Motor neuron (in vitro differentiated cells): ENCODE data around the gene MRPL51. TPM values are rescaled to one million over a fixed set of nuclear protein-coding genes. Genes with fewer than 3 reads are reported as not detected.
A peak's percentile ranks its signal among the peaks of the same experiment; 100 is the strongest.
"Not testable (repeated sequence)": the region's sequence is repeated elsewhere in the genome, so short reads cannot be mapped to it uniquely, and the experiment has no call there.

Source experiments
- ATAC-seq, 8 experiments: fragments of 200-7000 bp; cut with Tn5 transposase; replicated peaks in 6 of 8; 2 replicates each; pipeline ENCODE4 v1.8.0; 2021; ENCODE audit warnings: mild to moderate bottlenecking in 8 of 8, moderate library complexity in 8 of 8
- H3K27ac ChIP-seq, 2 donors: fragments of 250-450 bp; sonication (Bioruptor Pico); 2 replicates each; pipeline ENCODE4 v1.9.0; 2021; ENCODE audit warnings: antibody characterized with exemption in 2 of 2, mild to moderate bottlenecking in 2 of 2, moderate library complexity in 1 of 2
- H3K4me1 ChIP-seq, 2 donors: fragments of 250-450 bp; sonication (Bioruptor Pico); replicated peaks in 1 of 2; 2 replicates each; pipeline ENCODE4 v1.6.1; 2021; ENCODE audit warnings: antibody characterized with exemption in 2 of 2, mild to moderate bottlenecking in 2 of 2, moderate library complexity in 1 of 2
- H3K4me3 ChIP-seq, 5 donors: fragments of 250-450 bp; sonication (Bioruptor Pico); 2 replicates each; pipeline ENCODE4 v1.9.0; 2021; ENCODE audit warnings: antibody characterized with exemption in 5 of 5, mild to moderate bottlenecking in 5 of 5, moderate library complexity in 4 of 5
- WGBS, 10 experiments: fragments of 450-650 bp; shearing (Covaris generic); methylation state at CpG; one replicate each; pipeline ENCODE4 v1.0.0; 2022; 5-methylcytosine and 5-hydroxymethylcytosine counted together
- in situ Hi-C, 9 experiments: fragments of 400-800 bp; cut with MboI; loops; one replicate each; pipeline ENCODE4 v1.15.0; 2021; ENCODE audit warnings: low sequenced_read_pairs in 9 of 9, low pct_unique_long_range_greater_than_20kb in 2 of 9; ENCODE audit not compliant: unreplicated experiment in 9 of 9
- total RNA-seq, 8 experiments: library from RNA; unstranded; fragments of 300-600 nt; gene quantifications; 2 replicates each; pipeline versions ENCODE4 v1.2.3 to v1.2.4, GENCODE V29; 2022

MRPL51 gene
- total RNA-seq, 8 experiments from 2014 or later = 129 to 267 (median 184) TPM

DNA sequence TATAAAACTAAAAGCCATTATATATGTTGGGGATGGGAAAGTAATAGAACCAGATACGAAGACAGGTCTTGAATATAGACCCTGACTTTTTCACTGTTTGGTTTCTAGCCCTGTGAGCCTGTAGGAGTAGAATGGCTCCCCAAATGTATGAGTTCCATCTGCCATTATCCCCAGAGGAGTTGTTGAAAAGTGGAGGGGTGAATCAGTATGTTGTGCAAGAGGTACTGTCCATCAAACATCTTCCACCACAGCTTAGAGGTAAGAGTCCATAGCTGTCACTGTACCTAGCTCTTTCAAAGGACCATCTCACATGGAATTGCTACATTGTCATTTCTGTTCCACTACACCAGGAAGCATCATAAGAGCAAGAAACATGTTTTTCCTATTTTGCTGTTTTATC, 1.9 kb upstream of the MRPL51 start:
- peaks cover 11 to 19% of the 10 kb centered on the region in 2 donors for H3K4me1 ChIP-seq
- in situ Hi-C loops = no loop called here
- whole genome bisulfite sequencing, 10 experiments = 17 to 92% (median 60%) methylated on average over 1 of the region's 1 CpG; no CpG with 5 or more reads in 5 of the 10 experiments
- peak overlapping the region in 4 of 5 donors; percentile 58 to 93 (median 86) for H3K4me3 ChIP-seq
- H3K27ac ChIP-seq = no peak overlapping the region
- ATAC-seq = no peak

DNA sequence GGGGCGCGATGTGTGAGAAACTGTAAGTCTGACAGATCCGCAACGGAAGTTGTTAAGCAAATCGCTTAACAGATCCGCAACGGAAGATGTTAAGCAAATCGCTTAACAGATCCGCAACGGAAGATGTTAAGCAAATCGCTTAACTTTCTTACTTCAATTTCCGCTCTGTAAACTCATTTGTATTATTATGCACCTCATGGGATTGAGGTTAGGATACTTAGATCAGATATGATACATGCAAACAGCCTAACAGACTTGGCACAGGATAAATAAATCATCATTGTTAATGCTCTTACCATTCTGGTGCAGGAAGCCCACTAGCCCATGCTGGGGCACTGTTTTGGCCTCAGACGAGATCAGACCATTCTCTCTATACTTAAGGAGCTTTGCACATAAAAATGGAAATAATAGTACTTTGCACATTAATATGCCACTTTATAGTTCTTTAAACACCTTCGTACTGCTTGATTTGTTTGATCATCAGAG, 1.2 kb upstream of the MRPL51 start:
- Histone ChIP-seq H3K4me1 (peaks cover 11 to 19% of the 10 kb centered on the region in 2 donors), H3K27ac (no peak overlapping the region), H3K4me3 (peak overlapping the region; percentile 49 to 93 (median 85))
- in situ Hi-C loops = no loop called here
- WGBS, 10 experiments = 0 to 29% (median 4%) methylated on average over 1 to 7 of the region's 14 CpGs
- ATAC-seq = peak in 1 of 8 experiments; percentile 8

GRCh38 chr12:6493497-6494257, 615 bp upstream of the MRPL51 start, which contains the start of gene NCAPD2:
Gene NCAPD2, plus strand, starts transcription at chr12:6494102. Its CDS starts 997 bp downstream, at chr12:6495099.
- Histone ChIP-seq H3K4me3 (peak within 1 kb of the TSS; percentile 49 to 93 (median 85)), H3K4me1 (peaks cover 11 to 19% of the 10 kb centered on the region in 2 donors), H3K27ac (peak within 1 kb of the TSS; percentile 77 to 79)
- in situ Hi-C loops = no loop called here
- 0 to 8% (median 0%) methylated on average over 2 to 15 of the region's 49 CpGs; no CpG with 5 or more reads in 3 of the 10 experiments for WGBS, 10 experiments
- peak; percentile 86 to 91 (median 88) for ATAC-seq

GRCh38 chr12:6490673-6491072, 2.4 kb downstream of the MRPL51 start:
- ATAC-seq, in situ Hi-C loops, H3K4me3 ChIP-seq, H3K27ac ChIP-seq: not testable (repeated sequence)
- WGBS, 10 experiments = 100% methylated on average over 1 of the region's 1 CpG; no CpG with 5 or more reads in 5 of the 10 experiments
- peaks cover 11 to 19% of the 10 kb centered on the region in 2 donors for H3K4me1 ChIP-seq

GRCh38 chr12:6489449-6489848, 3.6 kb downstream of the MRPL51 start:
- Histone ChIP-seq H3K4me3 (no peak overlapping the region), H3K4me1 (peaks cover 5 to 7% of the 10 kb centered on the region in 2 donors), H3K27ac (no peak overlapping the region)
- in situ Hi-C loops = no loop called here
- no peak for ATAC-seq
- 33 to 86% (median 57%) methylated on average over 1 to 4 of the region's 4 CpGs; no CpG with 5 or more reads in 1 of the 10 experiments for WGBS, 10 experiments

DNA sequence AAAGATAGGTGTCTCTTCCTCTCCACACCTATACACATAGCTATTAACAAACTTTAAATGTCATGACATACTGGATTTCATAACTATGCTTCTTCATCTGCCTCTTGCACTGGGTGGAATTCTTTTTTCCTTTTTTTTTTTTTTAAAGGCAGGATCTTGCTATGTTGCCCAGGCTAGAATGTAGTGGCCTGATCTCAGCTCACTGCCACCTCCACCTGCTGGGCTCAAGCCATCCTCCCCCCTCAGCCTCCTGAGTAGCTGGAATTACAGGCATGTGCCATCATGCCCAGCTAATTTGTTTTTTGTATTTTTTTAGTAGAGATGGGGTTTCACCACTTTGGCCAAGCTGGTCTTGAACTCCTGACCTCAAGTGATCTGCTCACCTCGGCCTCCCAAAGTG, 4.8 kb downstream of the MRPL51 start:
- Histone ChIP-seq H3K27ac (no peak overlapping the region), H3K4me3 (no peak overlapping the region), H3K4me1 (peaks cover 5% of the 10 kb centered on the region in 2 donors)
- no peak for ATAC-seq
- in situ Hi-C loops = no loop called here
- 55 to 100% (median 83%) methylated on average over 1 of the region's 1 CpG; no CpG with 5 or more reads in 3 of the 10 experiments for WGBS, 10 experiments

DNA sequence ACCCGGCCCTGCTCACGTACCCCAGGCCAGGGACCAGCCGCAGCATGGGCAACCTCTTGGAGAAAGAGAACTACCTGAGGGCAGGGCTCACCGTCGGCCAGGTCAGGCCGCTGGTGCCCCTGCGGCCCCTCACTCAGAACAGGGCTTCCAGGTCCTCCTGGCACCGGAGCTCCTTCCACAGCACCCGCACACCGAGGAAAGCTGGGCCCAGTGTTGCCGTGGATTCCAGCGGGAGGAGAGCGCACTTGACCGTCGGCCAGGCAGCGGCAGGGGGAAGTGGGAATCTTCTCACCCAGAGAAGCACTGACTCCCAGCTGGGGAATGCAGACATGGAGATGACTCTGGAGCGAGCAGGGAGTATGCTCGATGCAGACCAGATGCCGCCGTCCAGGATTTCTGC, 14.6 kb downstream of the MRPL51 start:
- Histone ChIP-seq H3K4me3 (no peak overlapping the region), H3K27ac (no peak overlapping the region), H3K4me1 (no peaks in the 10 kb centered on the region)
- ATAC-seq = peak in 1 of 8 experiments; percentile 99
- in situ Hi-C loops = no loop called here
- WGBS, 10 experiments = 26 to 100% (median 91%) methylated on average over 4 to 5 of the region's 20 CpGs; no CpG with 5 or more reads in 7 of the 10 experiments

- WGBS, 10 experiments = 68 to 100% (median 93%) methylated on average over 2 to 6 of the region's 37 CpGs; no CpG with 5 or more reads in 4 of the 10 experiments
- ATAC-seq, H3K4me3 ChIP-seq, H3K27ac ChIP-seq, H3K4me1 ChIP-seq, in situ Hi-C loops: not testable (repeated sequence)
Observed at GRCh38 chr12:6477601-6478377, 15.3 kb downstream of the MRPL51 start.

- Histone ChIP-seq H3K4me1 (peaks cover under 1% of the 10 kb centered on the region in 2 donors), H3K27ac (no peak overlapping the region), H3K4me3 (no peak overlapping the region)
- in situ Hi-C loops = no loop called here
- no peak for ATAC-seq
- 4 to 91% (median 61%) methylated on average over 1 to 3 of the region's 3 CpGs for WGBS, 10 experiments
Observed at GRCh38 chr12:6476489-6476888, 16.6 kb downstream of the MRPL51 start.

DNA sequence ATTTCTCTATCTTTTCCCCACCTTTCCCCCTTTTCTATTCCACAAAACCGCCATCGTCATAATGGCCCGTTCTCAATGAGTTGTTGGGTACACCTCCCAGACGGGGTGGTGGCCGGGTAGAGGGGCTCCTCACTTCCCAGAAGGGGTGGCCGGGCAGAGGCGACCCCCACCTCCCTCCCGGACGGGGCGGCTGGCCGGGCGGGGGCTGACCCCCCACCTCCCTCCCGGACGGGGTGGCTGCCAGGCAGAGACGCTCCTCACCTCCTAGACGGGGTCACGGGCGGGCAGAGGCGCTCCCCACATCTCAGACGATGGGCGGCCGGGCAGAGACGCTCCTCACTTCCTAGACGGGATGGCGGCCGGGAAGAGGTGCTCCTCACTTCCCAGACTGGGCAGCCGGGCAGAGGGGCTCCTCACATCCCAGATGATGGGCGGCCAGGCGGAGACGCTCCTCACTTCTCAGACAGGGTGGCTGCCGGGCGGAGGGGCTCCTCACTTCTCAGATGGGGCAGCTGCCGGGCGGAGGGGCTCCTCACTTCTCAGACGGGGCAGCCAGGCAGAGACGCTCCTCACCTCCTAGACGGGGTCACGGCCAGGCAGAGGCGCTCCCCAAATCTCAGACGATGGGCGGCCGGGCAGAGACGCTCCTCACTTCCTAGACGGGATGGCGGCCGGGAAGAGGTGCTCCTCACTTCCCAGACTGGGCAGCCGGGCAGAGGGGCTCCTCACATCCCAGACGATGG, 17.7 kb downstream of the MRPL51 start:
- no CpG with 5 or more reads among the region's 48 CpGs for WGBS, 10 experiments
- H3K4me3 ChIP-seq, H3K4me1 ChIP-seq, ATAC-seq, in situ Hi-C loops, H3K27ac ChIP-seq: not testable (repeated sequence)

GRCh38 chr12:6472491-6472890, 20.6 kb downstream of the MRPL51 start:
- H3K4me1 ChIP-seq = peaks cover 3 to 11% of the 10 kb centered on the region in 2 donors
- in situ Hi-C loops = no loop called here
- WGBS, 10 experiments = 48 to 100% (median 84%) methylated on average over 4 to 11 of the region's 11 CpGs; no CpG with 5 or more reads in 2 of the 10 experiments
- ATAC-seq = no peak
- H3K27ac ChIP-seq = no peak overlapping the region
- no peak overlapping the region for H3K4me3 ChIP-seq

GRCh38 chr12:6471989-6472360, 21.1 kb downstream of the MRPL51 start:
- 10 to 100% (median 40%) methylated on average over 1 of the region's 1 CpG; no CpG with 5 or more reads in 3 of the 10 experiments for WGBS, 10 experiments
- Histone ChIP-seq H3K4me1 (peaks cover 3 to 11% of the 10 kb centered on the region in 2 donors), H3K27ac (no peak overlapping the region), H3K4me3 (no peak overlapping the region)
- in situ Hi-C loops = no loop called here
- ATAC-seq = no peak
